ENCODE measurements around the gene PFAS.
A peak's percentile ranks its signal among the peaks of the same experiment; 100 is the strongest.

PFAS gene, protein sequence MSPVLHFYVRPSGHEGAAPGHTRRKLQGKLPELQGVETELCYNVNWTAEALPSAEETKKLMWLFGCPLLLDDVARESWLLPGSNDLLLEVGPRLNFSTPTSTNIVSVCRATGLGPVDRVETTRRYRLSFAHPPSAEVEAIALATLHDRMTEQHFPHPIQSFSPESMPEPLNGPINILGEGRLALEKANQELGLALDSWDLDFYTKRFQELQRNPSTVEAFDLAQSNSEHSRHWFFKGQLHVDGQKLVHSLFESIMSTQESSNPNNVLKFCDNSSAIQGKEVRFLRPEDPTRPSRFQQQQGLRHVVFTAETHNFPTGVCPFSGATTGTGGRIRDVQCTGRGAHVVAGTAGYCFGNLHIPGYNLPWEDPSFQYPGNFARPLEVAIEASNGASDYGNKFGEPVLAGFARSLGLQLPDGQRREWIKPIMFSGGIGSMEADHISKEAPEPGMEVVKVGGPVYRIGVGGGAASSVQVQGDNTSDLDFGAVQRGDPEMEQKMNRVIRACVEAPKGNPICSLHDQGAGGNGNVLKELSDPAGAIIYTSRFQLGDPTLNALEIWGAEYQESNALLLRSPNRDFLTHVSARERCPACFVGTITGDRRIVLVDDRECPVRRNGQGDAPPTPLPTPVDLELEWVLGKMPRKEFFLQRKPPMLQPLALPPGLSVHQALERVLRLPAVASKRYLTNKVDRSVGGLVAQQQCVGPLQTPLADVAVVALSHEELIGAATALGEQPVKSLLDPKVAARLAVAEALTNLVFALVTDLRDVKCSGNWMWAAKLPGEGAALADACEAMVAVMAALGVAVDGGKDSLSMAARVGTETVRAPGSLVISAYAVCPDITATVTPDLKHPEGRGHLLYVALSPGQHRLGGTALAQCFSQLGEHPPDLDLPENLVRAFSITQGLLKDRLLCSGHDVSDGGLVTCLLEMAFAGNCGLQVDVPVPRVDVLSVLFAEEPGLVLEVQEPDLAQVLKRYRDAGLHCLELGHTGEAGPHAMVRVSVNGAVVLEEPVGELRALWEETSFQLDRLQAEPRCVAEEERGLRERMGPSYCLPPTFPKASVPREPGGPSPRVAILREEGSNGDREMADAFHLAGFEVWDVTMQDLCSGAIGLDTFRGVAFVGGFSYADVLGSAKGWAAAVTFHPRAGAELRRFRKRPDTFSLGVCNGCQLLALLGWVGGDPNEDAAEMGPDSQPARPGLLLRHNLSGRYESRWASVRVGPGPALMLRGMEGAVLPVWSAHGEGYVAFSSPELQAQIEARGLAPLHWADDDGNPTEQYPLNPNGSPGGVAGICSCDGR (N-terminal part only)

DNA sequence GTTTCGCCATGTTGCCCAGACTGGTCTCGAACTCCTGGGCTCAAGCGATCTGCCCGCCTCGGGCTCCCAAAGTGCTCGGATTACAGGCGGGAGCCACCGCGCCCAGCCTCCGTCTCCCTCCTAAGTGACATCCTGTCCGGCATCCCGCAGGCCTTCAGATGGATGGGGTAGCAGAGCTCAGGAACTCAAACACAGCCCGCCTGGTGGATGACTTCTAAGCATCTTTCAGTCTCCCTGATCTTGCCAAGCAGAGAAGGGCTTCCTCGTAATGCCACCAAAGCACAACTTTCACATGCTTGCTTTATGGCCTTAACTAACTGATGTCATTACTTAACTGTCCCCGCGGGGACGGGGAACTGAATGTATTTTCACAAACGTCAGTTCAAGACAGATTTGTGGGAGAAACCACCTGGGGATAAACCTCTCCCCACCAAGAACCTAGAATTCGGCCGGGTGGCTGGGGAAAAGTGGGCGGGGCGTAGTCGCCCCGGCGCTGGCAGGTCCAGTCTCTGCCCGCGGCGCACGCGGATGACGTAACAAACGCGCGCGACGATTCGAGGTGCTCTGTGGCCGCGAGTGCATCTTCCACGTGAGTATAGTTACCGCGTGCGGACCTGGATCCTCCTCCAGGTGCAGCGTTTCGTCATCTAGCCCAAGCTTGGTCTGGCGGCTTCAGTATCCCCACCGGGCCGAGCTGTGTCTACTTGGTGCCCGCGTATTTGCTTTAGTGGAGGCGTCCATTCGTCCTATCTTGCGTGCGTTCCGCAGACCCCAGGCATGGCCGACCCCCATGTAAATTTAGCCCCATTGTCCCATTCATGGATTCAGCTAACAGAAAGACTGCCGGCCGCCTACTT, at the start of gene PFAS:
PFAS (plus strand) TSS at position 539 of the 857 bp plus-strand sequence. CDS start 4,649 bp downstream, outside the sequence.
- H3K27me3 ChIP-seq = no peaks in the 10 kb centered on the region
- H4K20me1 ChIP-seq = peaks cover 0 to 22% (median 5%) of the 10 kb centered on the region in 11 experiments; a peak in 8 of 22 replicates
- H3K4me1 ChIP-seq = peaks cover 25 to 39% (median 32%) of the 10 kb centered on the region in 10 experiments
- peaks cover 0 to 9% (median 5%) of the 10 kb centered on the region in 11 experiments; a peak in 9 of 22 replicates for H3K9me3 ChIP-seq (replicated peaks in 1 of 11)
- H3K36me3 ChIP-seq = peaks cover 14 to 40% (median 32%) of the 10 kb centered on the region in 11 experiments
- peak within 1 kb of the TSS; percentile 74 to 100 (median 97) for H3K27ac ChIP-seq
- peak in 2 of 11 experiments; percentile 30 to 61; a peak in 1 of 22 replicates for TF ChIP-seq Cebpa-rat (IDR thresholded peaks at IDR 0.05)
- H3K4me3 ChIP-seq = peak within 1 kb of the TSS; percentile 76 to 90 (median 84)
- peak within 1 kb of the TSS; percentile 89 to 99 (median 94) for H3K9ac ChIP-seq
- peak within 1 kb of the TSS; percentile 86 to 98 (median 93) for H3K4me2 ChIP-seq

DNA sequence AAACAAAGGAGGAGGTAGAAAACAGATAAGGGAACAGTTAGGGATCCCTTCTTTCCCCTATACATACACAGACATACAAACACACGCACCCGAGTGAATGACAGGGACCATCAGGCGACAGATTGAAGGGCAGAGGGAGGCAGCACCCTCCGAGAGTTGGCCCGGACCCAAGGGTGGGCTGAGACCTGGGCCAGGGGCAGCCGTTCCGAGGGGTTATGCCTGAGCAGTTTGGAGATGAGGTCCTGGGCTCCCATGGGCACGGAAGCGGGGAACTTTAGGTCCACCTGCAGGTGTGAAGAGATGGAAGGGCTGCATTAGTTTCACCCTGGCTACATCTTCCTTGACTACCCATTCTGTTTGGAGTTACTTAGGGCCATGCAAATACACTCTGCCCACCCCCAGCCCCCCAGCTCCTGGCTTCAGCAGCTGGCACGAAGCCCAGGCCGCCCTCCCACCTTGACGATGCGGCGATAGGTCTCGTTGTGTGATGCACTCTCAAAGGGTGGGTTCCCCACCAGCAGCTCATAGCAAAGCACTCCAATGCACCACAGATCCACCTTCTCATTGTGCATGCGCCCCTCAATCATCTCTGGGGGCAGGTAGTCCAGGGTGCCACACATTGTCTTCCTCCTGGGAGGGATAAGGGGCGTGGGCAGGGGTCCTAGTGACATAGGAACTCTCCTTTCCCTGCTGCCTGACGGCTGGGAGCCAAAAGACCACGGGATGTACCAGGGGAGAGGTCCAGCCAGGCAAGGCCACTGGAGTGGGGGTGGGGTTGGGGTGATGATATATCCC, 44.1 kb upstream of the PFAS start:
- Histone ChIP-seq H3K4me3 (no peak overlapping the region), H4K20me1 (peaks cover 0 to 45% (median 29%) of the 10 kb centered on the region in 11 experiments; a peak in 16 of 22 replicates), H3K4me1 (peaks cover 15 to 38% (median 30%) of the 10 kb centered on the region in 10 experiments), H3K36me3 (peaks cover 0 to 87% (median 65%) of the 10 kb centered on the region in 11 experiments; a peak in 18 of 22 replicates), H3K9me3 (replicated peaks in 1 of 11) (no peaks in the 10 kb centered on the region), H3K27ac (no peak overlapping the region), H3K4me2 (no peak overlapping the region), H3K9ac (no peak overlapping the region), H3K27me3 (no peaks in the 10 kb centered on the region)
- TF ChIP-seq Cebpa-rat (IDR thresholded peaks at IDR 0.05) = no peak

DNA sequence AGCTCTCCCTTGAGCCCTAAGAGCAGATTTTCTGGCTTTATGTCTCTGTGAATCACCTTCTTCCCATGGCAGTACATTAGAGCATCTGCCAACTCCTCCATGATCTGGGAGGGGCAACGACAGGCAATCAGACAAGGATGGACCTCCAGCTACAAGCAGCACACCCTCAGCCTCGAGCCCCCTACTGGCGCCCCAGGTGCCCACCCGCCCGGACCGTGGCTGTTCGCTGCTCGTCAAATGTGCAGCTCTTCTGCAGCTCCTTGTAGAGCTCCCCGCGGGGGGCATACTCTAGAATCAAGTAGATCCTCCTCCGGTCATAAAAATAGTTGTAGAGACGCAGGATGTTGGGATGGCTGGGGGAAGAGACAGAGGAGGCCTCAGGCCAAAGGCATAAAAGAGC, 42.6 kb upstream of the PFAS start:
- Histone ChIP-seq H3K4me2 (0 out of 22 replicates have a peak overlapping the region, but pooled peaks of 1 of the 11 experiments have one; percentile 92), H3K27me3 (no peaks in the 10 kb centered on the region), H3K4me1 (peaks cover 26 to 44% (median 37%) of the 10 kb centered on the region in 10 experiments), H3K9me3 (replicated peaks in 1 of 11) (no peaks in the 10 kb centered on the region), H3K4me3 (no peak overlapping the region), H3K36me3 (peaks cover 0 to 78% (median 60%) of the 10 kb centered on the region in 11 experiments; a peak in 18 of 22 replicates), H3K27ac (no peak overlapping the region), H3K9ac (peak overlapping the region in 1 of 11 experiments; percentile 27; a peak in 3 of 22 replicates), H4K20me1 (peaks cover 0 to 45% (median 29%) of the 10 kb centered on the region in 11 experiments; a peak in 16 of 22 replicates)
- TF ChIP-seq Cebpa-rat (IDR thresholded peaks at IDR 0.05) = no peak

DNA sequence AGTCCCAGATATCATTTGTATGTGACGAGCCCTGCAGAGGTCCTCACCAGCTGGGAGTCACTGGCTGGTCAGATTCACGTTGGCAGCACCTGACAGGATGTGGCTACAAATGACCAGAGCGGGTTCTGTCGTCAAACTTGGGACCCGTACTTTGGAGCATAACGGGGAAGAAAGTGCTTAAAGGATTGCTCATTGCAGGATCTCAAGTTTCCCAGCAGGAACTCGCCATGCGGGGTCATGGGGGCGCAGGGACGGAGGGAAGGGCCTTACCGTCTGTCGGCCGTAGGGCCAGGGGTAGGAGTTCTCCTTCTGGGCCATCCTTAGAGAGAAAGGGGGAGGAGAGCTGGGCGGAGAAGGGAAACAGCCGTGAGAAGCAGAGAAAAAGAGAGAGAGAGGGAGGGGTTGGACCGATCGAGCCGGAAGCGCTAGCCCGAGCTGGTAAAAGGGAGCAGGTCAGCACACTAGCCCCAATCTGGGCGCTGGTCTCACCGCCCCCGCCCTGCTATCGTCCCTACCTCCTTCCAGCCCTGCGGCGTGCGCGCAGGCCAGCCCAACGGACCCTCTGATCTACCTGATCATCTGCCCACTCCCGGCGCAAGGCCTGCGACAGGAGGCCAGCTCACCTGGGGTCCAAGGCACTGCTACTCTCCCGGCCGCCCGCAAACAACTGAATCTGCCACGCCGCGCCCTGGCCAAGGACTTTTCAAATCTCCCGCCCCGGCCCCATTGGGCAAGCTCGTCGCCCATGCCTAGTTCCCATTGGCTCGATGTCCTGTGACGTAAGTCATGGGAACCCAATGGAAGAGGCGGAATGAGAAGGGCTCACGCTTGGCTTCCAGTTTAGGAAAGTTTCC, 39.0 kb upstream of the PFAS start, which contains the start of gene AURKB:
AURKB (minus strand) TSS at position 669 of the 854 bp plus-strand sequence; CDS start at position 318, 351 bp downstream.
- H3K4me1 ChIP-seq = peaks cover 26 to 49% (median 41%) of the 10 kb centered on the region in 10 experiments
- H3K36me3 ChIP-seq = peaks cover 0 to 43% (median 30%) of the 10 kb centered on the region in 11 experiments; a peak in 18 of 22 replicates
- H3K4me2 ChIP-seq = peak within 1 kb of the TSS; percentile 88 to 99 (median 94)
- peak within 1 kb of the TSS; percentile 69 to 96 (median 92) for H3K9ac ChIP-seq
- peaks cover 0 to 34% (median 26%) of the 10 kb centered on the region in 11 experiments; a peak in 16 of 22 replicates for H4K20me1 ChIP-seq
- no peak for TF ChIP-seq Cebpa-rat (IDR thresholded peaks at IDR 0.05)
- peak within 1 kb of the TSS; percentile 55 to 87 (median 75) for H3K4me3 ChIP-seq
- no peaks in the 10 kb centered on the region for H3K9me3 ChIP-seq (replicated peaks in 1 of 11)
- H3K27me3 ChIP-seq = no peaks in the 10 kb centered on the region
- peak within 1 kb of the TSS; percentile 61 to 99 (median 93); a peak in 21 of 22 replicates for H3K27ac ChIP-seq

DNA sequence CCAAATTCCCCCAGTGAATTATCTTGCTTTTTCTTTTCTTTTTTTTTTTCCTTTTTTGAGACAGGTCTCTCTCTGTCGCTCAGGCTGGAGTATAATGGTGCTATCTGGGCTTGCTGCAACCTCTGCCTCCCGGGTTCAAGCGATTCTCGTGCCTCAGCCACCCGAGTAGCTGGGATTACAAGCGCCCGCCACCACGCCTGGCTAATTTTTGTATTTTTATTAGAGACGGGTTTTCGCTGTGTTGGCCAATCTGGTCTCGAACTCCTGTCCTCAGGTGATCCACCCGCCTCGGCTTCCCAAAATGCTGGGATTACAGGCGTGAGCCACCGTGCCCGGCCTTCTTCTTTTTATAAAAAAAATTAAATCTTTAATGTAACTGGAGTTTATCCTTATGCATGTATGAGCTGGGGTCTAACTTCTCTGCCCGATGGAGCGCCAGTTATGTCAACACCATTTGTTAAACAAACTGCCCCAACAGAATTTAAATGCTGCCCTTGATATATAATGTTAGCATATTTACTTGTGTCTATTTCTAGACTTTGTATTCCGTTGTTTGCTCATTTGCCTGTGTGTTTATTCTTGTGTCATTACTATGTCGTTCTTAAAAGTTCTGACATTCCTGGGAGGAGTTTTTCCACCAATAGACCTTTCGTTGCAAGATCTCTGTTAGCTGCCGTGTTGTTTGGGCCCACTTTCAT, 38.2 kb upstream of the PFAS start:
- H3K4me1 ChIP-seq = peaks cover 26 to 49% (median 41%) of the 10 kb centered on the region in 10 experiments
- peaks cover 0 to 29% (median 18%) of the 10 kb centered on the region in 11 experiments; a peak in 16 of 22 replicates for H4K20me1 ChIP-seq

More for the DNA sequence above, 38.2 kb upstream of the PFAS start:
- Histone ChIP-seq H3K36me3 (peaks cover 0 to 36% (median 22%) of the 10 kb centered on the region in 11 experiments; a peak in 18 of 22 replicates), H3K9me3 (replicated peaks in 1 of 11) (no peaks in the 10 kb centered on the region), H3K9ac (peak overlapping the region; percentile 69 to 96 (median 92)), H3K27ac (peak overlapping the region; percentile 61 to 99 (median 93); a peak in 21 of 22 replicates), H3K4me2 (peak overlapping the region; percentile 88 to 99 (median 94)), H3K4me3 (peak overlapping the region; percentile 55 to 87 (median 75)), H3K27me3 (no peaks in the 10 kb centered on the region)
- no peak for TF ChIP-seq Cebpa-rat (IDR thresholded peaks at IDR 0.05)

Measured in BLaER1 treated with 17β-estradiol and CSF1 and Interleukin-3, amounts not matched to agents 10 nM and 100 nM (cell line).